GM18873 (cell line): Measurements from ENCODE around the gene UTP3.
A peak's percentile ranks its signal among the peaks of the same experiment; 100 is the strongest.
"Not testable (repeated sequence)": the region's sequence is repeated elsewhere in the genome, so short reads cannot be mapped to it uniquely, and the experiment has no call there.

Source experiments
- ATAC-seq: cut with Tn5 transposase; IDR thresholded peaks from one replicate; pipeline ENCODE4 v1.9.1; 2021; ENCODE audit warnings: mild to moderate bottlenecking, moderate library complexity, moderate number of reproducible peaks; ENCODE audit not compliant: unreplicated experiment, low FRiP score

UTP3 gene

GRCh38 chr4:70682142-70682541, 6.2 kb upstream of the UTP3 start:
- peak; percentile 3 for ATAC-seq

- peak; percentile 0 for ATAC-seq
These were observed 940 bp upstream of the UTP3 start for GRCh38 chr4:70687392-70687791.

- ATAC-seq, result no peak
These were observed 481 bp downstream of the UTP3 start for GRCh38 chr4:70688795-70689231.

- ATAC-seq, result no peak
These were observed 3.3 kb downstream of the UTP3 start for GRCh38 chr4:70691661-70692060.

- ATAC-seq, result not testable (repeated sequence)
These were observed 6.3 kb downstream of the UTP3 start for GRCh38 chr4:70694633-70695032.

GRCh38 chr4:70698435-70698834, 10.1 kb downstream of the UTP3 start:
- ATAC-seq, result not testable (repeated sequence)

GRCh38 chr4:70700712-70701111, 12.4 kb downstream of the UTP3 start:
- no peak for ATAC-seq

GRCh38 chr4:70701271-70701670, 12.9 kb downstream of the UTP3 start:
- no peak for ATAC-seq

- ATAC-seq, result not testable (repeated sequence)
These were observed 14.3 kb downstream of the UTP3 start for GRCh38 chr4:70702592-70702991.

- ATAC-seq, result no peak
These were observed 15.4 kb downstream of the UTP3 start for GRCh38 chr4:70703619-70704214.

- ATAC-seq, result peak; percentile 48
These were observed 16.0 kb downstream of the UTP3 start for GRCh38 chr4:70704215-70704930.

GRCh38 chr4:70704931-70705182, 16.5 kb downstream of the UTP3 start:
- peak; percentile 33 for ATAC-seq

- ATAC-seq, result peak; percentile 47
These were observed 17.1 kb downstream of the UTP3 start for GRCh38 chr4:70705183-70706043.

GRCh38 chr4:70706044-70706461, 17.7 kb downstream of the UTP3 start:
- ATAC-seq, result no peak

GRCh38 chr4:70706516-70706915, 18.2 kb downstream of the UTP3 start:
- ATAC-seq, result no peak

GRCh38 chr4:70709611-70710205, 21.4 kb downstream of the UTP3 start:
- ATAC-seq, result no peak

GRCh38 chr4:70711599-70711998, 23.3 kb downstream of the UTP3 start:
- ATAC-seq, result no peak

GRCh38 chr4:70712150-70712549, 23.8 kb downstream of the UTP3 start:
- no peak for ATAC-seq

- no peak for ATAC-seq
These were observed 24.5 kb downstream of the UTP3 start for GRCh38 chr4:70712604-70713452.

GRCh38 chr4:70713453-70714078, 25.2 kb downstream of the UTP3 start:
- ATAC-seq, result peak; percentile 37
